ENCODE results near the gene A1CF. TPM values are rescaled to one million over a fixed set of nuclear protein-coding genes. Genes with fewer than 3 reads are reported as not detected.
"Not testable (repeated sequence)": the region's sequence is repeated elsewhere in the genome, so short reads cannot be mapped to it uniquely, and the experiment has no call there.

Gene A1CF
- not detected for total RNA-seq

GRCh38 chr10:50885097-50885859 lies at the start of gene A1CF:
Gene A1CF (minus strand): TSS chr10:50885627. CDS start chr10:50859940, 25,687 bp downstream.
- intact Hi-C loops (cut with DNase I): no loop called here
- ATAC-seq (no peak), DNase-seq (ENCODE audit: low spot score) (no peak)

- intact Hi-C loops (cut with DNase I): no loop called here
- DNase-seq (ENCODE audit: low spot score) (no peak), ATAC-seq (no peak)
Observed at GRCh38 chr10:50931948-50932431, 46.6 kb upstream of the A1CF start.

GRCh38 chr10:50929670-50930069 lies 44.2 kb upstream of the A1CF start:
- intact Hi-C loops (cut with DNase I): no loop called here
- ATAC-seq (no peak), DNase-seq (ENCODE audit: low spot score) (no peak)

GRCh38 chr10:50928190-50928552 lies 42.7 kb upstream of the A1CF start:
- DNase-seq (ENCODE audit: low spot score): no peak
- intact Hi-C loops (cut with DNase I): no loop called here
- ATAC-seq: no peak

GRCh38 chr10:50927522-50928189 lies 42.2 kb upstream of the A1CF start:
- intact Hi-C loops (cut with DNase I): no loop called here

GRCh38 chr10:50923471-50923870 lies 38.0 kb upstream of the A1CF start:
- intact Hi-C loops (cut with DNase I); ATAC-seq; DNase-seq (ENCODE audit: low spot score): not testable (repeated sequence)

More at GRCh38 chr10:50927522-50928189, 42.2 kb upstream of the A1CF start:
- no peak for ATAC-seq
- DNase-seq (ENCODE audit: low spot score): no peak

GRCh38 chr10:50919010-50919409 lies 33.6 kb upstream of the A1CF start:
- DNase-seq (ENCODE audit: low spot score) (no peak), ATAC-seq (no peak)
- intact Hi-C loops (cut with DNase I): no loop called here

GRCh38 chr10:50918529-50918928 lies 33.1 kb upstream of the A1CF start:
- ATAC-seq (no peak), DNase-seq (ENCODE audit: low spot score) (no peak)
- intact Hi-C loops (cut with DNase I): no loop called here

- DNase-seq (ENCODE audit: low spot score) (no peak), ATAC-seq (no peak)
- intact Hi-C loops (cut with DNase I): no loop called here
Observed at GRCh38 chr10:50917486-50917885, 32.1 kb upstream of the A1CF start.

- ATAC-seq: no peak
- DNase-seq (ENCODE audit: low spot score): no peak
- intact Hi-C loops (cut with DNase I): no loop called here
Observed at GRCh38 chr10:50909334-50910014, 24.0 kb upstream of the A1CF start.

GRCh38 chr10:50908366-50908765 lies 22.9 kb upstream of the A1CF start:
- ATAC-seq (no peak), DNase-seq (ENCODE audit: low spot score) (no peak)
- intact Hi-C loops (cut with DNase I): no loop called here

GRCh38 chr10:50905797-50906196 lies 20.4 kb upstream of the A1CF start:
- ATAC-seq; intact Hi-C loops (cut with DNase I); DNase-seq (ENCODE audit: low spot score): not testable (repeated sequence)

- no peak for ATAC-seq
- intact Hi-C loops (cut with DNase I): no loop called here
- DNase-seq (ENCODE audit: low spot score): no peak
Observed at GRCh38 chr10:50896721-50897120, 11.3 kb upstream of the A1CF start.

- DNase-seq (ENCODE audit: low spot score) (no peak), ATAC-seq (no peak)
- intact Hi-C loops (cut with DNase I): no loop called here
Observed at GRCh38 chr10:50894312-50894711, 8.9 kb upstream of the A1CF start.

GRCh38 chr10:50892467-50892866 lies 7.0 kb upstream of the A1CF start:
- intact Hi-C loops (cut with DNase I): no loop called here
- DNase-seq (ENCODE audit: low spot score): no peak
- no peak for ATAC-seq

- no peak for ATAC-seq
- no peak for DNase-seq (ENCODE audit: low spot score)
- intact Hi-C loops (cut with DNase I): no loop called here
Observed at GRCh38 chr10:50884302-50884701, 1.1 kb downstream of the A1CF start.

GRCh38 chr10:50883629-50884028 lies 1.8 kb downstream of the A1CF start:
- ATAC-seq (no peak), DNase-seq (ENCODE audit: low spot score) (no peak)
- intact Hi-C loops (cut with DNase I): no loop called here

GRCh38 chr10:50882540-50882983 lies 2.9 kb downstream of the A1CF start:
- intact Hi-C loops (cut with DNase I): no loop called here
- DNase-seq (ENCODE audit: low spot score): no peak
- no peak for ATAC-seq

- intact Hi-C loops (cut with DNase I); DNase-seq (ENCODE audit: low spot score); ATAC-seq: not testable (repeated sequence)
Observed at GRCh38 chr10:50881046-50881445, 4.4 kb downstream of the A1CF start.

- intact Hi-C loops (cut with DNase I): no loop called here
- no peak for ATAC-seq
- DNase-seq (ENCODE audit: low spot score): no peak
Observed at GRCh38 chr10:50876429-50876828, 9.0 kb downstream of the A1CF start.
